Measurements from ENCODE around the gene SEMA3C.

The SEMA3C gene

DNA sequence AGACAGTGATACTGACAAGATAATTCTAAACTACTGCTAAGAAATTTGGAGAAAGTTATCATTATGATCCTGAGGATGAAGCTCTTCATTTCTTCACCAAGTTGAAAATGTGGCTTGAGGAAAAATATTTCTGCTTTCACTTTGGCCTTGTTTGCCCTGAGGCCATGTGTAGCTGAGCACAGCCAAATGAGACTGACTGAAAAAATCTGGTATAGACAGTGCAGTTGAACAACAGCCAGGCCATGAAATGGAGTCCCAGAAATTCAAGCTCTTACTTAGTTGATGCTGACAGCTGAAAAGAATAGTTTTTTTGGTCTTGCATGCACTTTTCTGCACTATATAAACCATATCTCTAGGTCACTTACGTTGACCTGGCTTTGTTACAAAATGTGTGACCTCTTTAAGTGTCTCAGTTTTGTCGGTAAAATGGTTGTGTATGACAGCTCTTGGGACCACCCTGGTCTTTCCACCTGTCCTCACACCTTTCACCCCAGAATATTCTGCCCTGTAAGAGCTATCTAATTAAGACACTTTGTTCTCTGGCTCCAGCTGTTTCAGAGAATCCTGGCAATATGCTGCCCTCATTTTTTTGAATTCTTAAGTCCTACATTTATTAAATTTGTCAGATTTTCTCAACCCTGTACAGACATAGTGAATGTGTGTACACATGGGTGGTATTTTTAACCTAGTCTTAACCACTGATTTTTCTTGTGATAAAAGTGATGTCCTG is 189.1 kb downstream of the SEMA3C start:
- DNase-seq, result no peak

DNA sequence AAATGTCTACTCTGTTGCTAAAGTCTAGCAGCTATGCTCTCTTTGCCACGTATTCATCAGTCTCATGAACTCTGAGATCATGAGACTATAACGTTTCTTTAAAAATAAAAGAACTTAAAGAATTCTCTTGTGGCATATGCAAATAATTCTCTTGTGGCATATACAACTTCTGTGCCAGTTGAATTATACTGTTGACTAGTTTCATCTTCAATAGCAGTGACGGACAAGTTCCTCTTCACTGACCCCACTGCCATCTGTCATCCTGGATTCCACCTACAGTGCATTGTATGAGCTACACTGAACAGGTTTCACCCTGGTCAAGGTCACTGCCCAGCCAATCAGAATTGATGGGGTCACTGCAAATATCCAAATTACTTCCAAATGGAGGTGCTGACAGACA is 192.2 kb downstream of the SEMA3C start:
- DNase-seq, result no peak

DNA sequence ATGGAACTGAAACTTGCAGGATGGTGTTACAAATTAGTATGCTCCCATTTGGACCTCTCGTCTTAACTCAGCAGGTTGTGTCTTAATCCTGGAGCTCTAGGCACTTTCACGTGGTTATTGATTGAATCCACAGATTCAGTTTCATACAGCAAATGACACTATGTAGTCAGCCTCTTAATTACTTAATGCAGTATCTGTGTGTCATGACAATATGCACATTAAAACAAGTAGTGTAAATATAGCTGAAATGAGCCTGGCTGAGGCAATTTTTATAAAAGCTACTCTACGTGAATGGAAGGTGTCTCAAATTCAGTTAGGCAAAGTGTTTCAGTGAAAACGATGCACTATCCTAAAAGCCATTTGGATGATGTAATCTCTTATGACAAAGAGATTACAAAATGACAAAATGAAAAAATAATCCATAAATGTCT is 193.7 kb downstream of the SEMA3C start:
- no peak for DNase-seq

DNA sequence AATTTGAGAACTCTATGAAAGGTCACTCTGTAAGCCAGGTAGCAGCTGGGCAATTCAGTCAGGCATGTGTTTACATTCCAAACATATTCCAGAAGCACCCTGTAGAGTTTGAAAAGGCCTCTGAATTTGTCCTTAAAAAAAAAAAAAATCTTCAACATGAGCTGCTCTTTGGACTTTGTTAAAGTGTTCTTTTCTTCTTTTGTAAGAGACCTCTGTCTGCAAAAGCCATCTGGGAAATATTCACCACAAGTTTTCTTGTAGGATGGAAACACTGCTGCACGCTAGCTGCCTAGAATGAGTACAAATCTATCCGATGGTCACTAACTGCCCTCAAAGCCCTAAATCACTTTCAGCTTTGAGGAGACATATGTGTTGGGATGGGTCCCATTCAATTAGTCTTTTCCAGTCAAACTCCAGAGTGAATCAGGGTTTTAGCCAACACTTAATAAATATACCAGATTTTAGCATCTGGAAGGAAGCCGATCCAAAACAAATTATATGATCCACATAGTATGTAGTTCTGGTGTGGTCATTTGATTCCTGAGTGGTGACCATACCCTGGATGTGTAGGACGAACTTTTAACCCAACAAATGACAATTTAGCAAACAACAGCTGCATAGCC is 194.5 kb downstream of the SEMA3C start:
- DNase-seq, result no peak

DNA sequence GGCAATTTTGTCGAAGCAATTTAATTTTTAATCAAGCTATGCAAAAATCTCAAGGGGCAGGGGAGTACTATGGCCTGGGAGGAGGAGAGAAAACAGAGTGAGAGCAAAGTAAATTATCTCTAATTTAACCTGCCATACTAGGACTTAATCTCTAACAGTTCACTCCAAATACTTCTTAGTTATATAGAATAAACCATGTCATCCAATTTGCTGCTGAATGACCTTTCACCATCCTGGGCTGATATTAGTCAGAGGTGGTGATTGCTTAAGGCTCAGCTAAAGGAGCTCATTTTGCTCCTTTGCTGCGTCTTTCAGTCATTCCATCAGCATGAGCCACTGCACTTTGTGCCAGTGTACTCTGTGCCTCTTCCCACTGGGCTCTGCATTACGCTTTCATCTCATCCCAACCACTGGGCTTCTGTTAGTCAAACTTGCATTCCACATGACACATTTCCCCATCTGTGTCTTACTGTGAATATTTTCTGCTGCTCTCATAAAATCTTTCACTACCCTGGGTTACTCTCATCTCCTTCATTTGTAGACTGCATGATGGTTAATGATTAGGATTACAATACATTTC is 196.1 kb downstream of the SEMA3C start:
- no peak for DNase-seq

DNA sequence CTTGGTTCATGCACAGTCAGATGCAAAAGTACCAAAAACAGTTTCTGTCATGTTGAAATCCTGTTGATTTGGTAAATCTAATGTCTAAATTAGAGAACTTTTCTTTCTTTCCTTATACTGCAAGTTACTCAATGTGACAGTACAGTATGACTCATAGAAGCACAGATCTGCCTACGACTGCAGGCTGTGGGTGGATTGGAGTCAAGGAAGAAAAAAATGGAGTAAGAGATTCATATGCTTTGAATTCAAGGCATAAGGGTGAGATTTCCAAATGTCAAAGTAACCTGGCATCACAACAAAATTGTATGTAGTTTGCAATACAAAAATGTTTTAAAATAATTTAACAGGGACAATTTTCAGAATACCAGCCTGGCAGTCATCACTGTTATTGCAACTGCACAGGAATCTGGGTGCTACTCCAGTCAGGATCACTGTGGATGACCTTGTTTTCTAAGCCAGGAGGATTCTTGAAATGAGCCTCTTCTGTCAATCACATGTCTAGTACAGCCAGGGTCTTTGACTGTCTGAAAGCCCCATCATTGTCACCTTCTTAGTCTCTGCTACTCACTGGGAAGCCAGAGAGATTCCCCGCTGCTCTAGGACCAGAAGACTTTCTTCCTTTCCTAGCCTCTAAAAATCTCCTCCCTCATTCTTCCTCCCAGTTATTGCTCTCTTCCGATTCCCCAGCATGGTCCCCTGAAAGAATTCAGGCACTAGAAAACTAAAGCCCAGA is 196.8 kb downstream of the SEMA3C start:
- DNase-seq, result no peak

DNA sequence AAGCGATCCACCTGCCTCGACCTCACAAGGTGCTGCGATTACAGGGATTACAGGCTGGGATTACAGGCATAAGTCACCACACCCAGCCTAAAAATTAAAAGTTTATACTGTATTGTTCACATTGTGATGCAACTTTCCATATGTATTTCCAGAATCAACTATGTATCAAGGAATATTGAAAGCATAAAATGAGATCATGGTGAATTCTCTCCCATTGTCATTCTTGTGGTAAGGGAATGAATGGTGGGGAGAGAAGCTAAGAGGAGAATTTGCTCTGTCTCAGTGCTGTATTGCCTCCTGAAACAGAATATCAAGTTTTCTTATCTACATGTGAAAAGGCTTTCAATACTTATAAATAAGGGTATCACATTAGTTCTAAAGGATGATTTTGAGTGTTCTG is 198.7 kb downstream of the SEMA3C start:
- DNase-seq, result no peak

DNA sequence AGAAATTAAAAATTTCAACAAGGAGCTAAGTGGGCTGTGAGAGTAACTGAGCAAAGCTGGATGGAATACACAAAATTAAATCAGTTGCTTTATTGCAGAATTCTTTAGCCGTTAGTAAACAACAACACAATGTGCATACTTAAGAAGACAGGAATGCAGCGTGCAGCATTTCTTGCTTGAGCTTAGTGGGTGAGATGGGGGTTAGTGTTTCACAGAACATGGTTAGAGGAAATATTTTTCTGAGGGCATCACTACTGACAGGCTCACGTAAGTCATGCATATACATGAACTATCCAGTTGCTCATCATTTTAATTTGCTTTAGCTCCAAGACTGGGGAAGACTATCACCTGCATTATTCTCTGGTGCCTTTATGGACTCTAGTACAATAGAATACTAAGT is 199.6 kb downstream of the SEMA3C start:
- no peak for DNase-seq

DNA sequence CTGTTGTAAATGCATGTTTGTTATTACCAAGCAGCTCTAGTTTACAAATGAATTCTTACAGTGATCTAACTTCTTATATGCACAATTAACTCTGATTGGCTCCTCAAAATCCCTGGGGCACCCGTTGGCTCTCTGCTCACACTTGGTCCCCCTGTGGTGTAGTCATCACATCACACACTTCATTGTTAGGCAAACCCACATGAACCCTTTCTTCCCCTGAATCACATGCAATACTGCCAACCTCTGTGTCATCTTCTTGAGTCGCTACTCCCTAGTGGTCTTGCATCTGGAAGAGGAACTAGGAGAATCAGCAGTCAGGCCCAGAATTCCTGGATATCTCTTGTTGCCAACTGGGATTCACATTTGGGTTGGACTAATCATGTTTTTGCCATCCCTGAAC is 207.3 kb downstream of the SEMA3C start:
- no peak for DNase-seq

DNA sequence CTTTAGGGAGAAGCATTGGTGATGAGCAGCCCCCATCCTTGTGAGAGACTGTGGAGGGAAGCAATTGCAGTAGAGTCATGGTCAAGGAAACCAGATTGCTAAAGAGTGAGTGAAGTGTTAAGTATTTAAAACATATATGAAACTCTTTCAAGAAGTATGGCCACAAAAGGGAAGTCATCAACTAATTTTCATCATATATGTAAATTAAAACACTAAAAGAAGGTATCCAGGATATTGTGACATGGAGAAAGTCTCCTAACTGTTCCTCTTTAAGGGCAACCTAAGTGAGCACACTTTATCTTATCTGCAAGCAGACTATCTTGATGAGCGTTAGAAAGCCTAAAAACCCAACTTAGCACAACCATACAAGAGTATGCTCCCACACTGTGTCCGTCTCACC is 210.7 kb downstream of the SEMA3C start:
- DNase-seq, result no peak

DNA sequence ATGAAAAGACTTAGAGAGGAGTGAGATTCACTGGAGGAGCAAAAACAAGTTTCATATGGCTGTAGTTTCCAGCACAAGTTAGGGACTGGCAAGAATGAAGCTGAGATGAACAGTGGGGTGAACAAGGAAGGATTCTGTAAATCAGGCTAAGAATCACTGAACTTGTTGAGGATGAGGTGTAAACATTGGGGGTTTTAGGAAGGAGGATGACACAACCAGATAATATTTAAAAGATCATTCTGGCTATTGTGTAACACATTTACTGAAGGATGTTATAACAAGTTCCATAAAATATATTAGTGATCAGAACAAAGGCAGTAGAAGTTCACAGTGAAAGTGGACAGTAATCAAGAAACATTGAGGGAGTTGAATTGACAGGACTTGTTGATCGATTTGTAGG is 211.5 kb downstream of the SEMA3C start:
- no peak for DNase-seq

DNA sequence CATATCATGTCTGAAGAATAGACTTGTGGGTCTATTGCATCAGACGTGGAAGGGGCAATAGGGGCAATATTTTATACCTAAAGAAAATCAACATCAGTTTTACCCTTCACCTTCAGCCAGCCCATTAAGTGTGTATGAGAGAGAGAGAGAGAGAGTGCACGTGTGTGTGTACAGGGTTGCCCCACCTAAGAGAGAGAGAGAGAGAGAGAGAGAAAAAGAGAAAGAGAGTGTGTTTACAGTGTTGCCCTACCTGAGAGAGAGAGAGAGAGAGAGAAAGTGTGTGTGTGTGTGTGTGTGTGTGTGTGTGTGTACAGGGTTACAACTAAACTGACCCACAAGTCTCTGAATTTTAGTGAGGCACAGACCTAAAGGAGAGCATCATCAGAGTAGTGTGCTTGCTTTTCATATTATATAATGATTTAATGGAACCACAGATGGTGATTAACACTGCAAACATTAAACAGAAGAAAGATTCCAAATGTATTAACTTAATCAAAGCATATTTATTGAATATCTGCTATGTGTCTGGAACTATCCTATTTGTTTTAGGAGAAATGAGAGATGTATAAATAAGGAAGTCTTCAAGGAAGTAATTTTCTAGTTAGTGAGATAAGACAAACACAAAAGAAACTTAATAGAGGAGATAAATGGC is 213.6 kb downstream of the SEMA3C start:
- DNase-seq, result no peak

DNA sequence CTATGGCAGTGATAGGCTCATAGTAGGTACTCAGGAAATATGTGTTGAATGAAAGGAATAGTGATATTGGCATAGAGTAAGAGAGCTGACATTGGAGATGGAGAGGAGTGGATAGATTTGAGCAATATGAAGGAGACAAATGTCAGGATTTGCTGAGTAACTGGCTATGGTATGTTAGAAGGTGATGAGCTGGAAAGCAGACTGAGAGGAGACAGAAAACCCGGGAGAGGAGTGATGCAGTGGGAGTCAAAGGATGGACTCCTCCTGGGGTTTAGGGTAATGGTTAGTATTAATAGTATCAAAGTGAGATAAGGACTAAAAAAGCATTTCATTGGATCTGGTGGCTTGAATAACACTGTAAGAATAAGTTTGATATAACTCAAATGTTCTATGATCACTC is 215.6 kb downstream of the SEMA3C start:
- DNase-seq, result no peak

DNA sequence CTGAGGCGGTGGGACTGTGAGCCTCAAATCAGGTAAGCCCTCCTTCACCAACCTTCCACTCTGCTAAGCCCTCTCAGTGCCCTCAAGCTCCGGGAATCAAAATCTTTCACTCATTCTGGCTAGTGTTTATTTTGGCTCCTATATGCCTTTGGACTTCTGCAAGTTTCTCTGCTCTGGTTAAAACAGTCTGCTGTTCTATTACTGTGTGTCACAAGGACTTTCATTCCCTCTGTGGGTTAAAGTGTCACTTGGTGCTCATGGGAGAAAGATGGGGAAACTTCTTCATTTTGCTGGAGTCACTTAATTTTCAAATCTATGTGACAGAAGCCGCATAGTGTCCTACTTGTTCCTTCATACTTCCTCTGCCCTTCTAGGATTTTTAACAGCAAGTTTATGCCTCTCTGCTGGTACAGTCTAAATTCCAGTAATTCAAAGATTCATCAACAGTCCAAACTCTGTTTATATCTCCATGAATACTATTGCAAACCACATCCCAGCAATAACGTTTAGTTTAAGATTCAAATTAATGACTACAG is 219.1 kb downstream of the SEMA3C start:
- DNase-seq, result no peak

DNA sequence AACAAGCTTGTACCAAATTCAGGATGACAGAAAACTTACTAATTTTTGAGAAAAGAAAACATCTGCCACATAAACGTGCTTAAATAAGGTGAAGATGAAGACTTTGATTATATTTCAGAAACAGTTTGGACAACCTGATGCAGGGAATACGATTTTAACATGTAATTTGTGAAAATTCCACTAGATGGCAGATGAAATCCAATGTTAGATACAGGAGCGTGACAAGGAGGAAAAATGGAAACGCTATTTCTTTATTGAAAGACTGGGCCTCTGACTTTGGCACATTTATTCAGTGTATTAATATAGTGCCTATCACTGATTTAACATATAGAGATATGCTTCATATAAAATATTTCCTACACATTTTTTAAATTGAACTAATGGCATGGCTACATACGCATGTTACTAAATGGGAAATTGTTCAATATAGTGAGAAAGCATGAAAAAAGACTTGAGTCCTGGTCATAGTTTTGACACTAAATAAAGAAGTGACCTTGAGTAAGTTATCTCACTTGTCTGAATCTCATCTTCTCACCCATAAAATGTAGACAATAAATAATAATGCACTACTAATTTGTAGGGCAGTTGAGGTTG is 219.7 kb downstream of the SEMA3C start:
- DNase-seq, result no peak

All from stimulated activated CD8-positive, alpha-beta memory T cell treated with anti-CD3 and anti-CD28 coated beads, Interleukin-4, amount 100 ng/mL, for 48 hours (primary cell).